NCI-H1694 (cell line): ENCODE data around the gene HOOK2.
A peak's percentile ranks its signal among the peaks of the same experiment; 100 is the strongest.
"Not testable (repeated sequence)": the region's sequence is repeated elsewhere in the genome, so short reads cannot be mapped to it uniquely, and the experiment has no call there.

Experiments used
- DNase-seq: peaks from one replicate; lab custom pipeline; 2025; lab: John Stamatoyannopoulos, UW

Gene HOOK2

GRCh38 chr19:12774588-12775555 lies at the start of gene HOOK2:
TSS of gene HOOK2 (minus strand) at chr19:12775552. CDS start at chr19:12775449, 103 bp downstream.
- DNase-seq, result no peak

DNA sequence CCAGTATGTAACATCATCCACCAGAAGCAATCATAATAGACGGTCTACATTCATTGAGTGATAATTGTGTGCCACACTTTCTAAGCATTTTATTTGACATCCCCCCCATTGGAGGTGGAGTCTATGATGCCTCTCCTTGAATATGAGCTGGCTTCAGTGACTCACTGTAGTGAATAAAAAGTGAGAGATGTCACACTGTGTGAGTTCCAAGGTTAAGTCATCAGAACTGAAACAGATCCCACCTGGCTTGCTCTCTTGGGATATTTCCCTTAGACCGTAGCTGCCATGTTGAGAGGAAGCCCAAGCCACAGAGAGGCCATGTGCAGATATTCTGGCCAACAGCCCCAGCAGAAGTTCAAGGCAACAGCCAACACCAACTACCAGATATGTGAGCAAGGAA lies 46.4 kb upstream of the HOOK2 start:
- DNase-seq, result no peak

DNA sequence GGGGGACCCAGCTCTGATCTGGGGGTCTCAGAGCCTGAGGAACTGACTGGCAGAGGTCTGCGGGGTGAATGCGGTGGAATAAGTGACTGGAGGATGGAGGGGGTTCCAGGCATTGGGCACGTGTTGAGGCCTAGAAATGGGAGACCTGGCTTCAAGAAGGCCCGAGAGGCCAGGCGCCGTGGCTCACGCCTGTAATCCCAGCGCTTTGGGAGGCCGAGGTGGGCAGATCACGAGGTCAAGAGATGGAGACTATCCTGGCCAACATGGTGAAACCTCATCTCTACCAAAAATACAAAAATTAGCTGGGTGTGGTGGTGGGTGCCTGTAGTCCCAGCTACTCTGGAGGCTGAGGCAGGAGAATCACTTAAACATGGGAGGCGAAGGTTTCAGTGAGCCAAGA lies 42.5 kb upstream of the HOOK2 start:
- not testable (repeated sequence) for DNase-seq

DNA sequence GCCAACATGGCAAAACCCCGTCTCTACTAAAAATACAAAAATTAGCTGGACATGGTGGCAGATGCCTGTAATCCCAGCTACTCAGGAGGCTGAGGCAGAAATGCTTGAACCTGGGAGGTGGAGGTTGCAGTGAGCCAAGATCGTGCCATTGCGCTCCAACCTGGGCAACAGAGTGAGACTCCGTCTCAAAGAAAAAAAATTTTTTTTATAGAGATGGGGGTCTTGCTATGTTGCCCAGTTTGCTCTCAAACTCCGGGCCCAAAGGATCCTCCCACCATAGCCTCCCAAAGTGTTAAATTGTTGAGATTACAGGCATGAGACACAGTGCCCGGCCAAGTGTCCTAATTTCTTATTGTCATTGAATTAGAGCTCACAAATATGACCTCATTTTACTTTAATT lies 41.8 kb upstream of the HOOK2 start:
- DNase-seq, result not testable (repeated sequence)

DNA sequence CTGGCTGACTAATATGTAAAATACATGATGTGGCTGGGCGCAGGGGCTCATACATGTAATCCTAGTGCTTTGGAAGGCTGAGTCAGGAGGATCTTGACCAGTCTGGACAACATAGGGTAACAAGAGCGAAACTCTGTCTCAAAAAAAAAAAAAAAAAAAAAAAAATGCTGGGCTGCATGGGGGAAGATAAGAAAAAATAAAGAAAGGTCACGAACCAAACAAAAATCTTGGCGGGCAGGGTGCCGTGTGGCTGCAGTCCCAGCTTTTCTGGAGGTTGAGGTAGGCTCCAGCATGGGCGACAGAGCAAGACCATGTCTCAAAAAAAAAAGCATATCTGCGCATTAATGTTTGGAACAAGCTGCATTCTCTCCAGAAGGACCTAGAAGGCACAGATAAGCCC lies 39.7 kb upstream of the HOOK2 start:
- DNase-seq, result no peak

- DNase-seq, result peak; percentile 55
Observed at GRCh38 chr19:12806242-12807081, 31.1 kb upstream of the HOOK2 start, which contains the start of gene RNASEH2A. TSS of gene RNASEH2A (plus strand) at chr19:12806584. CDS start at chr19:12806674, 90 bp downstream.

DNA sequence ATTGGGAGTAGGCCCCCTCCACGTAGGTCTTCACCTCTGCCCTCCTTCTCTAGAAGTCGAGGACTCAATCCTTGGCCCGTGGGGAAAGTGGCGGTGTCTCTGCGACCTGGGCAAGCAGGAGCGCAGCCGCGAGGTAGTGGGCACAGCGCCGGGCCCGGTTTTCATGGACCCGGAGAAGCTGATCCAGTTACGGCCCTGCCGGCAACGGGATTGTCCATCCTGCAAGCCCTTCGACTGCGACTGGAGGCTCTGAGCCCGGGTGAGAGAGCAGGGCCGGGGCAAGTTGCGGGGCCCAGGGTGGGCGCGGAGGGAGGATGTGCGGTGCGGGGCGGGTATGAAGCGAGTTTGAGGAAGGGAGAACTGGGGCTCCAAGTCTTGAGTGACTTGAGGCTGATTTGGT lies 28.7 kb upstream of the HOOK2 start:
- no peak for DNase-seq

DNA sequence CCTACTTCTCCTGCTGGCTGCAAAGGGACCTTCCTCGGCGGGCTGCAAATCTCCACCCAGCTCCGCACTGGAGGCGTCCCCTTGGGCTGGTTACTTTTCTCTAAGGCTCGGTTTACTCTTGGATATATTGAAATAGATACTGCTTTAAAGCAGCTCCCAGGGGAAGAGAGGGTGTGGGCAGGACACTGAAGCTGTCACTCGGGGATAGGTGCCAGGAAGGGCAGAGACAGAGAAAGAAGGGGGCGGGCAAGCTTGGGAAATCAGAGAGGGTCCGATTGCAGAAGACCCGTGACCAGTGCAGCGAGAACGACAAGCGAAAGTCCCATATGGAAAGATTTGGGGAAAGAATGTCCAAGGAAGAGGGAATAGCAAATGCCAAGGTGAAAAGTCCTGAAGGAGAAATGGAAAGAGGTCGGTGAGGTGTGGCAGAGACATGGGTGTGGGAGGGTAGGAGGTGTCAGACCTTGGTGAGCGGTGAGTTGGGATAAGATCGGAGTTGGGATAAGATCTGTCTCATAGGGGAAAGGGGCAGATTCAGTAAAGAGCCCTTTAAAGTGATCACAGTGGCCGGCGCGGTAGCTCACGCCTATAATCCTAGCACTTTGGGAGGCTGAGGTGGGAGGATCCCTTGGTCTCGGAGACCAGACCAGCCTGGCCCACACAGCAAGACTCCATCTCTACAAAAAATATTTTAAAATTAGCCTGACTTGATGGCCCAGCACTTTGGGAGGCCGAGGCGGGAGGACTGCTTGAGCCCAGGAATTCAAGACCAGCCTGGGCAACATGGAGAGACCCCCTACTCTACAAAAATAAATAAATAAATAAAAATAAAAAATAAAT lies 27.1 kb upstream of the HOOK2 start:
- DNase-seq, result no peak

DNA sequence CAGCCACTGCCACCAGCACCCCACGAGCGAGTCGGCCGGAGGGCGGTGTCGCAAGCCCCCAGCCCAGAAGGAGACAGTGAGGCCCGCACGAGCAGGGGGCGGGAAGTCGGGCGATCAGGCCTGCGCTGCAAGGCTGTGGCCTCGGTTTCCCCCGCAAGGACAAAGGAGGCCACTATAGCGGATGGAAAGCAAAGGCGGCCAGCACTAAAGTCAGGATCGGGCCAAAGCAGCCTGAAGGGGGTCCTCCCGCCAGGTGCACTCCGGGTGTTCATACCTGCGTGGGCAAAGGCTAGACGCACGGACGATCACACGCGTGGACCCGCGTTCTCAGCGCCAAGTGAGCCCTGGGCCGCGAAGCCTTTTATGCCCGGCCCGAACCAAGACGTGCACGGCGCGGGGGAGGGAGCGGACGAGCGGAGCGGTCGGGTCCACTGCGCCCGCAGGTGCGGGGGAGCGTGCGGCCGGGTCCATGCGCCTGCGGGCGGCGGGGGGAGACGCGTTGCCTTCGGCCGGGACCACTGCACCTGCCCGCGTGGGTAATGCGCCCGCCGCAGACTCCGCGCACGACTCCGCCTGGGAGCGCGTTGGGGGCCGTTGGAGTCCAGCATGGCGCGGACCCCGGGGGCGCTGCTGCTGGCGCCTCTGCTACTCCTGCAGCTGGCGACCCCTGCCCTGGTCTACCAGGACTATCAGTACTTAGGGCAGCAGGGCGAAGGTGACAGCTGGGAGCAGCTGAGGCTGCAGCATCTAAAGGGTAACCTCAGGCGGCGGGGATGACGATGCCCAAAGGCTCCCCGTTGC lies 26.3 kb upstream of the HOOK2 start, which contains the start of the genes PRDX2 and THSD8:
PRDX2 (minus strand) TSS at position 335 of the 801 bp plus-strand sequence. CDS start 539 bp downstream, outside the sequence.
THSD8 (plus strand) TSS at position 604 of the 801 bp plus-strand sequence; CDS start at position 607, 3 bp downstream.
- no peak for DNase-seq

- no peak for DNase-seq
Observed at GRCh38 chr19:12800923-12801465, 25.6 kb upstream of the HOOK2 start.

- no peak for DNase-seq
Observed at GRCh38 chr19:12800466-12800770, 25.1 kb upstream of the HOOK2 start.

- DNase-seq, result no peak
Observed at GRCh38 chr19:12799742-12800465, 24.6 kb upstream of the HOOK2 start.

DNA sequence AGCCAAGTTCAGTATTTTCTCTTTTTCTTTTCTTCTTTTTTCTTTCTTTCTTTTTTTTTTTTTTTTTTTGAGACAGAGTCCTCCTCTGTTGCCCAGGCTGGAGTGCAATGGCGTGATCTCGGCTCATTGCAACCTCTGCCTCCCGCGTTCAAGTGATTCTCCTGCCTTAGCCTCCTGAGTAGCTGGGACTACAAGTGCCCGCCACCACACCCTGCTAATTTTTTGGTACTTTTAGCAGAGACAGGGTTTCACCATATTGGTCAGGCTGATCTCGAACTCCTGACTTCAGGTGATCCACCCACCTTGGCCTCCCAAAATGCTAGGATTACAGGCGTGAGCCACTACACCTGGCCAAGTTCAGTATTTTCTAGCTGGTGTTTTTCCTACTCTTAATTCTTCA lies 22.3 kb upstream of the HOOK2 start:
- DNase-seq, result not testable (repeated sequence)

GRCh38 chr19:12797141-12797587 lies 21.8 kb upstream of the HOOK2 start:
- no peak for DNase-seq

DNA sequence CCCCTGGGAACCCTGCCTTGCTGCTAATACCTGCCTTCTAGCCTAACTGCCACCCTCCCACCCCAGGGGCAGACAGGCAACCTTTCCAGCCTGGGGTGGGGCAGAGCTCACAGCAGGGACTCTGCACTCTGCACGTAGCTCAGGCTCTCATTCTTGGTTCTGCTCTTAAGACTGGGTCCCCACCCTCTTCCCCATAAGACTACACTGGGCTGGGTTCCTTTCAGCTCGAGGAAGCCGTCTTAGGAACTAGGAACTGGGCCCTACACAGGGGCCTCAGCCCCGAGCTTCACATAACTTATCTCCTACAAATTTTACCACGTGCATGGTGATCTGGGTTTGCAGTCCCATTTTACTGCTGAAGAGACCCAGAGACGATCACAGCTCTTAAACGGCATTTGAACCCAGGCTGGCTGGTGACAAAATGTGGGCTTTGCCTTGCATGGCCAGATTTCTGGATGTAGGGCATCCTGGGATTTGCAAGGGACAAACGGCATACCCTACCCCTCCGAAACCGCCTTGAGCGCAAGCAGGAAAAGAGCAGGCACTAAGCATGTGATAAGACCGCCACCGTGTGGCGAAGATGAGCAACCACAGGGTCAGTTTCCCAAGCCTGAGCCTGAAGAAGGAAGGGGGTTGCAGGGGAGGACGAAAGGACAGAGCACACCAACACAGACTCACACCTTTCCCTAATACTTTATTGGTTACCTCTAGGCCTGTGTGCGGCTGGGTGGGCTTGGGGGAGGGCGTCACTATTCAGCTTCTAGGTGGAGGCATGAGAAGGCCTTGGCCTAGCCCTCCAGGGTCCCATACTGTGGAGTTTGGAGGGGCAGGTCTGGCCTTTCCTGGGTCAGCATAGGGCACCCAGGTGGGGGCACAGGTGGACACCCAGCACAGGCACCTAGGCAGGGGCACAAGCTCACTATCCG lies 21.1 kb upstream of the HOOK2 start:
- peak; percentile 83 for DNase-seq

- no peak for DNase-seq
Observed at GRCh38 chr19:12794971-12795381, 19.6 kb upstream of the HOOK2 start.

GRCh38 chr19:12794196-12794941 lies 19.0 kb upstream of the HOOK2 start:
- DNase-seq, result no peak
